ENCODE results near the gene JAK1. TPM values are rescaled to one million over a fixed set of nuclear protein-coding genes. Genes with fewer than 3 reads are reported as not detected.

JAK1 gene
- total and polyA plus RNA-seq, 2 experiments from 2014 or later, result 24.9 to 41.3 TPM

- DNase-seq (ENCODE audit: low read depth in 1 of 2, low spot score in 1 of 2), result peak; percentile 31 to 81
- H3K27ac ChIP-seq, result peak overlapping the region; percentile 7
- no peak overlapping the region for H3K4me3 ChIP-seq
Measured at GRCh38 chr1:64898107-64898861, 68.1 kb downstream of the JAK1 start.

GRCh38 chr1:64896551-64896950 lies 69.8 kb downstream of the JAK1 start:
- no peak for TF ChIP-seq CTCF (IDR thresholded peaks at IDR 0.05; ENCODE audit: low read depth, low read length)
- Histone ChIP-seq H3K27me3 (no peaks in the 10 kb centered on the region), H3K4me3 (no peak overlapping the region), H3K36me3 (no peaks in the 10 kb centered on the region), H3K27ac (no peak overlapping the region), H3K9me3 (ENCODE audit: low read depth) (no peaks in the 10 kb centered on the region), H3K4me1 (ENCODE audit: low read depth) (peaks cover 9% of the 10 kb centered on the region)
- DNase-seq (ENCODE audit: low read depth in 1 of 2, low spot score in 1 of 2), result no peak

More at GRCh38 chr1:64898107-64898861, 68.1 kb downstream of the JAK1 start:
- Histone ChIP-seq H3K27me3 (no peaks in the 10 kb centered on the region), H3K36me3 (no peaks in the 10 kb centered on the region), H3K9me3 (ENCODE audit: low read depth) (no peaks in the 10 kb centered on the region), H3K4me1 (ENCODE audit: low read depth) (peaks cover 6% of the 10 kb centered on the region)
- no peak for TF ChIP-seq CTCF (IDR thresholded peaks at IDR 0.05; ENCODE audit: low read depth, low read length)

DNA sequence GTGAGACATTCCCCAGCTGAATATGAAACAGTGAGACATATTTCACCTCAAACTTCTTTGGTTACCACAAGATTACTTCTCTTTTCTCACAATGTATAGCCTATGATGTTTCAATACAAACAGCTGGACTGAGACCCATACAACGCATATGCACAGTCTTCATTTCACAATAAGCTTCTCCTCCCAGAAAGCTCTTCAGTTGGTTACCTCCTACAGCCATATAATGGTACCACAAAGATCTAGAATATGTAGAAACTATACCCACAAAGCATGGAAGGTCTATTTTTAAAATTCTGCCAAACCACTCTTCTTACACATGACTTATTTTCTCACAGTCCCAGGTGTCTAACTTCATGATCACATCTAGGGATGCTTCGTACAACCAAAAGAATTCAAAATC lies 70.8 kb downstream of the JAK1 start:
- no peaks in the 10 kb centered on the region for H3K9me3 ChIP-seq (ENCODE audit: low read depth)
- no peak overlapping the region for H3K4me3 ChIP-seq
- TF ChIP-seq CTCF (IDR thresholded peaks at IDR 0.05; ENCODE audit: low read depth, low read length), result no peak
- H3K4me1 ChIP-seq (ENCODE audit: low read depth), result peaks cover 19% of the 10 kb centered on the region
- no peak overlapping the region for H3K27ac ChIP-seq
- H3K27me3 ChIP-seq, result no peaks in the 10 kb centered on the region
- H3K36me3 ChIP-seq, result no peaks in the 10 kb centered on the region
- DNase-seq (ENCODE audit: low read depth in 1 of 2, low spot score in 1 of 2), result no peak

- H3K9me3 ChIP-seq (ENCODE audit: low read depth), result no peaks in the 10 kb centered on the region
- no peak overlapping the region for H3K27ac ChIP-seq
- no peaks in the 10 kb centered on the region for H3K27me3 ChIP-seq
- peaks cover 28% of the 10 kb centered on the region for H3K4me1 ChIP-seq (ENCODE audit: low read depth)
- no peak for TF ChIP-seq CTCF (IDR thresholded peaks at IDR 0.05; ENCODE audit: low read depth, low read length)
- no peaks in the 10 kb centered on the region for H3K36me3 ChIP-seq
- no peak for DNase-seq (ENCODE audit: low read depth in 1 of 2, low spot score in 1 of 2)
- no peak overlapping the region for H3K4me3 ChIP-seq
Measured at GRCh38 chr1:64894438-64895196, 71.7 kb downstream of the JAK1 start.

DNA sequence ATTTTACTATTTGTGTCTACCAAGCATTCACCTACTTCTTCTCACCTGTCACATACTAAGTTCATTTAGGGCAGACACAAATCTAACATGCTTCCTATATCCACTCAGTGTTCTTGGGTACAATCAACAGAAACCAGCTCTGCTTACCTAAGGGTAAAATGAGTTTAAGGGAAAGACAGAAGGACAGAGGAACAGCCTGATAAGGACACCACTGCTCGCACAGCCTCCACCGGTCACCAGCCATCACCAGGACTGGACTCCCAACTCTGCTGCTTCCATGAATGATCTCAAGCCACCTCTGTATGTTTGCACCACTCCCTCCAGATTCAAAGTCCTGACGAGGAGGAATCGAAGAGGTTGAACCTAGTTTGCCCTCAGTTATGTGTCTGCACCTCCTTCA lies 72.4 kb downstream of the JAK1 start:
- Histone ChIP-seq H3K36me3 (no peaks in the 10 kb centered on the region), H3K4me3 (no peak overlapping the region), H3K27me3 (no peaks in the 10 kb centered on the region)

More for the DNA sequence above, 72.4 kb downstream of the JAK1 start:
- DNase-seq (ENCODE audit: low read depth in 1 of 2, low spot score in 1 of 2), result no peak
- Histone ChIP-seq H3K4me1 (ENCODE audit: low read depth) (peaks cover 34% of the 10 kb centered on the region), H3K27ac (no peak overlapping the region), H3K9me3 (ENCODE audit: low read depth) (no peaks in the 10 kb centered on the region)
- no peak for TF ChIP-seq CTCF (IDR thresholded peaks at IDR 0.05; ENCODE audit: low read depth, low read length)
